Liver (tissue), 3 donors: Measurements from ENCODE around the gene KIAA0825.
"Not testable (repeated sequence)": the region's sequence is repeated elsewhere in the genome, so short reads cannot be mapped to it uniquely, and the experiment has no call there.

Source experiments
- ATF3 ChIP-seq: IDR thresholded peaks from 2 replicates; pipeline ENCODE4 v1.6.1; 2016; ENCODE audit warnings: antibody characterized with exemption
- CTCF ChIP-seq: fragments of 150-350 bp; IDR thresholded peaks from 2 replicates; pipeline ENCODE4 v1.5.1; 2017; ENCODE audit warnings: improper control_type of control experiment, low read depth, low read length; ENCODE audit not compliant: missing input control
- FOXA1 ChIP-seq: IDR thresholded peaks from 2 replicates; pipeline ENCODE4 v1.6.1; 2016; ENCODE audit warnings: antibody characterized with exemption
- GABPA ChIP-seq, 2 donors: IDR thresholded peaks in 1 of 2; conservative IDR thresholded peaks in 1 of 2; 2 replicates each; pipeline ENCODE4 v1.6.1; 2016; ENCODE audit warnings: antibody characterized with exemption in 2 of 2, mild to moderate bottlenecking in 1 of 2, moderate library complexity in 1 of 2
- HNF4A ChIP-seq, 2 donors: conservative IDR thresholded peaks; 2 replicates each; pipeline ENCODE4 v1.6.1; 2016; ENCODE audit warnings: antibody characterized with exemption in 2 of 2, mild to moderate bottlenecking in 2 of 2
- JUND ChIP-seq, 2 donors: IDR thresholded peaks; 2 replicates each; pipeline ENCODE4 v1.6.1; 2016; ENCODE audit warnings: antibody characterized with exemption in 2 of 2
- MAX ChIP-seq: IDR thresholded peaks from 2 replicates; pipeline ENCODE4 v1.6.1; 2016; ENCODE audit warnings: antibody characterized with exemption
- RAD21 ChIP-seq, 2 donors: IDR thresholded peaks; 2 replicates each; pipeline ENCODE4 v1.6.1; 2016; ENCODE audit warnings: antibody characterized with exemption in 2 of 2, mild to moderate bottlenecking in 2 of 2
- REST ChIP-seq: IDR thresholded peaks from 2 replicates; pipeline ENCODE4 v1.6.1; 2016; ENCODE audit warnings: antibody characterized with exemption, mild to moderate bottlenecking
- RXRA ChIP-seq, 2 donors: IDR thresholded peaks; 2 replicates each; pipeline ENCODE4 v1.6.1; 2017 to 2018; ENCODE audit warnings: antibody characterized with exemption in 2 of 2, mild to moderate bottlenecking in 1 of 2
- SP1 ChIP-seq: IDR thresholded peaks from 2 replicates; pipeline ENCODE4 v1.6.1; 2018; ENCODE audit warnings: antibody characterized with exemption, mild to moderate bottlenecking
- TAF1 ChIP-seq: conservative IDR thresholded peaks from 2 replicates; pipeline ENCODE4 v1.6.1; 2016; ENCODE audit warnings: antibody characterized with exemption, mild to moderate bottlenecking
- YY1 ChIP-seq: IDR thresholded peaks from 2 replicates; pipeline ENCODE4 v1.6.1; 2016; ENCODE audit warnings: antibody characterized with exemption, mild to moderate bottlenecking
- ZBTB33 ChIP-seq: IDR thresholded peaks from 2 replicates; pipeline ENCODE4 v1.6.1; 2016; ENCODE audit warnings: antibody characterized with exemption
- donor health status: healthy.
- donor health status: healthy.

GRCh38 chr5:94143621-94144020 is 474.8 kb downstream of the KIAA0825 start:
- not testable (repeated sequence) for TF ChIP-seq SP1; ATF3; TAF1; RAD21 (IDR thresholded peaks at IDR 0.05); CTCF; GABPA (IDR thresholded peaks at IDR 0.05 in 1 of 2, conservative IDR thresholded peaks at IDR 0.05 in 1 of 2); REST; JUND (IDR thresholded peaks at IDR 0.05); YY1; ZBTB33; HNF4A (conservative IDR thresholded peaks at IDR 0.05); FOXA1; RXRA (IDR thresholded peaks at IDR 0.05); MAX
